ENCODE data around the gene HES5.
A peak's percentile ranks its signal among the peaks of the same experiment; 100 is the strongest.

Gene HES5

GRCh38 chr1:2546515-2547209 lies 16.6 kb upstream of the HES5 start:
- DNase-seq (ENCODE audit: low spot score) = peak; percentile 92

- peak; percentile 96 for DNase-seq (ENCODE audit: low spot score)
These were observed 15.9 kb upstream of the HES5 start for GRCh38 chr1:2545754-2546514.

GRCh38 chr1:2544875-2545640 lies 15.0 kb upstream of the HES5 start:
- DNase-seq (ENCODE audit: low spot score) = no peak

- no peak for DNase-seq (ENCODE audit: low spot score)
These were observed 14.2 kb upstream of the HES5 start for GRCh38 chr1:2544093-2544874.

- no peak for DNase-seq (ENCODE audit: low spot score)
These were observed 13.6 kb upstream of the HES5 start for GRCh38 chr1:2543543-2544092.

GRCh38 chr1:2542246-2542915 lies 12.3 kb upstream of the HES5 start:
- DNase-seq (ENCODE audit: low spot score) = no peak

GRCh38 chr1:2541619-2542245 lies 11.7 kb upstream of the HES5 start:
- no peak for DNase-seq (ENCODE audit: low spot score)

GRCh38 chr1:2540816-2541492 lies 10.9 kb upstream of the HES5 start:
- DNase-seq (ENCODE audit: low spot score) = no peak

GRCh38 chr1:2539312-2539907 lies 9.3 kb upstream of the HES5 start:
- DNase-seq (ENCODE audit: low spot score) = peak; percentile 72

- DNase-seq (ENCODE audit: low spot score) = no peak
These were observed 8.8 kb upstream of the HES5 start for GRCh38 chr1:2538872-2539271.

- DNase-seq (ENCODE audit: low spot score) = no peak
These were observed 8.3 kb upstream of the HES5 start for GRCh38 chr1:2538376-2538775.

- DNase-seq (ENCODE audit: low spot score) = no peak
These were observed 7.7 kb upstream of the HES5 start for GRCh38 chr1:2537784-2538115.

GRCh38 chr1:2535981-2536380 lies 5.9 kb upstream of the HES5 start:
- DNase-seq (ENCODE audit: low spot score) = no peak

- DNase-seq (ENCODE audit: low spot score) = no peak
These were observed 5.4 kb upstream of the HES5 start for GRCh38 chr1:2535455-2535854.

GRCh38 chr1:2534687-2535441 lies 4.8 kb upstream of the HES5 start:
- peak; percentile 62 for DNase-seq (ENCODE audit: low spot score)

GRCh38 chr1:2534315-2534686 lies 4.2 kb upstream of the HES5 start:
- no peak for DNase-seq (ENCODE audit: low spot score)

GRCh38 chr1:2533365-2533764 lies 3.3 kb upstream of the HES5 start:
- no peak for DNase-seq (ENCODE audit: low spot score)

GRCh38 chr1:2532485-2533160 lies 2.6 kb upstream of the HES5 start:
- DNase-seq (ENCODE audit: low spot score) = no peak
